HL-60 (cell line): Measurements from ENCODE around the gene TACO1.

Experiments
- GABPA ChIP-seq: IDR thresholded peaks from 2 replicates; pipeline ENCODE4 v1.6.1; 2012; ENCODE audit warnings: low read depth
- POLR2AphosphoS5 ChIP-seq: IDR thresholded peaks from 2 replicates; pipeline ENCODE4 v1.6.1; 2012; ENCODE audit warnings: low read depth
- SPI1 ChIP-seq: IDR thresholded peaks from 2 replicates; pipeline ENCODE4 v1.6.1; 2012; ENCODE audit warnings: low read depth, mild to moderate bottlenecking, borderline replicate concordance
- TF ChIP-seq, protein P1 (sequence below): IDR thresholded peaks from one replicate; pipeline ENCODE4 v1.5.1; 2011; ENCODE audit warnings: low read length, control low read depth, inconsistent platforms; ENCODE audit not compliant: insufficient read depth
- TF ChIP-seq, protein P2 (sequence below): IDR thresholded peaks from 2 replicates; pipeline ENCODE4 v1.6.1; 2012; ENCODE audit warnings: low read depth; ENCODE audit not compliant: insufficient replicate concordance

DNA sequence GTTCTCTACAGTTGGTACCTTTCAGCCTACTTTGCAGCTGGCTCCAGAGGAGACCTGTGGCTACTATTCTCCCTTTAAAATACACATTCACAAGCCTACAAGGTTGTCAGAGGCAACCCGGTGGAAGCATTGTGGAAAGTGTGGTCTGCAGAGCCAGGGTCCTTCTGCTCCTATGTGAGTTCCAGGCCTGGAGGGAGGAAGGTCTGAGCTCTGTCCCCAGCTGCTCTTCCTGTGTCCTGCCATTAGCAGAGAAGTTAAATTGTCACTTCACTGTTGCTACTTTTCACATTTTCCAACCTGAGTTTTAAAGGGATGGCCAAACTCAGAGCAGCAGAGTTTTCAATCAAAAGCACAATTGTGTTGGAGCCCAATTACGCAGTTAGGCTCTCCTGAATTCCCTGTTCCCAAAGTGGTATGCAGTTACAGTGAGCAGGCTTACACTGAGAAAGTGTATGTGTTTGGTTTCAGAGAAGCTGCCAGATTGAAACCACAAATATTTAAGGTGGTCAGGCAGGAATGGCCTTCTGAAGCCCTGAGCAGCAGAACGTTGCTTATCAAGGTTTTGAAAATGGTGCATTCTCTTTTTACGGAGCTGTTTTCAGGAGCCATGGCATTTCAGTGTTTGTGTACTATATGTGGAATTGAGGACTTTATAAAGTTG is 46.5 kb downstream of the TACO1 start:
- TF ChIP-seq, protein P1, sequence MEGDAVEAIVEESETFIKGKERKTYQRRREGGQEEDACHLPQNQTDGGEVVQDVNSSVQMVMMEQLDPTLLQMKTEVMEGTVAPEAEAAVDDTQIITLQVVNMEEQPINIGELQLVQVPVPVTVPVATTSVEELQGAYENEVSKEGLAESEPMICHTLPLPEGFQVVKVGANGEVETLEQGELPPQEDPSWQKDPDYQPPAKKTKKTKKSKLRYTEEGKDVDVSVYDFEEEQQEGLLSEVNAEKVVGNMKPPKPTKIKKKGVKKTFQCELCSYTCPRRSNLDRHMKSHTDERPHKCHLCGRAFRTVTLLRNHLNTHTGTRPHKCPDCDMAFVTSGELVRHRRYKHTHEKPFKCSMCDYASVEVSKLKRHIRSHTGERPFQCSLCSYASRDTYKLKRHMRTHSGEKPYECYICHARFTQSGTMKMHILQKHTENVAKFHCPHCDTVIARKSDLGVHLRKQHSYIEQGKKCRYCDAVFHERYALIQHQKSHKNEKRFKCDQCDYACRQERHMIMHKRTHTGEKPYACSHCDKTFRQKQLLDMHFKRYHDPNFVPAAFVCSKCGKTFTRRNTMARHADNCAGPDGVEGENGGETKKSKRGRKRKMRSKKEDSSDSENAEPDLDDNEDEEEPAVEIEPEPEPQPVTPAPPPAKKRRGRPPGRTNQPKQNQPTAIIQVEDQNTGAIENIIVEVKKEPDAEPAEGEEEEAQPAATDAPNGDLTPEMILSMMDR, result no peak
- TF ChIP-seq POLR2AphosphoS5 (no peak), GABPA (no peak), SPI1 (no peak)
- TF ChIP-seq, protein P2, sequence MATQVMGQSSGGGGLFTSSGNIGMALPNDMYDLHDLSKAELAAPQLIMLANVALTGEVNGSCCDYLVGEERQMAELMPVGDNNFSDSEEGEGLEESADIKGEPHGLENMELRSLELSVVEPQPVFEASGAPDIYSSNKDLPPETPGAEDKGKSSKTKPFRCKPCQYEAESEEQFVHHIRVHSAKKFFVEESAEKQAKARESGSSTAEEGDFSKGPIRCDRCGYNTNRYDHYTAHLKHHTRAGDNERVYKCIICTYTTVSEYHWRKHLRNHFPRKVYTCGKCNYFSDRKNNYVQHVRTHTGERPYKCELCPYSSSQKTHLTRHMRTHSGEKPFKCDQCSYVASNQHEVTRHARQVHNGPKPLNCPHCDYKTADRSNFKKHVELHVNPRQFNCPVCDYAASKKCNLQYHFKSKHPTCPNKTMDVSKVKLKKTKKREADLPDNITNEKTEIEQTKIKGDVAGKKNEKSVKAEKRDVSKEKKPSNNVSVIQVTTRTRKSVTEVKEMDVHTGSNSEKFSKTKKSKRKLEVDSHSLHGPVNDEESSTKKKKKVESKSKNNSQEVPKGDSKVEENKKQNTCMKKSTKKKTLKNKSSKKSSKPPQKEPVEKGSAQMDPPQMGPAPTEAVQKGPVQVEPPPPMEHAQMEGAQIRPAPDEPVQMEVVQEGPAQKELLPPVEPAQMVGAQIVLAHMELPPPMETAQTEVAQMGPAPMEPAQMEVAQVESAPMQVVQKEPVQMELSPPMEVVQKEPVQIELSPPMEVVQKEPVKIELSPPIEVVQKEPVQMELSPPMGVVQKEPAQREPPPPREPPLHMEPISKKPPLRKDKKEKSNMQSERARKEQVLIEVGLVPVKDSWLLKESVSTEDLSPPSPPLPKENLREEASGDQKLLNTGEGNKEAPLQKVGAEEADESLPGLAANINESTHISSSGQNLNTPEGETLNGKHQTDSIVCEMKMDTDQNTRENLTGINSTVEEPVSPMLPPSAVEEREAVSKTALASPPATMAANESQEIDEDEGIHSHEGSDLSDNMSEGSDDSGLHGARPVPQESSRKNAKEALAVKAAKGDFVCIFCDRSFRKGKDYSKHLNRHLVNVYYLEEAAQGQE, result no peak
